Adipose tissue (tissue), 3 donors: Measurements from ENCODE around the gene NEK10. TPM values are rescaled to one million over a fixed set of nuclear protein-coding genes. Genes with fewer than 3 reads are reported as not detected.
"Not testable (repeated sequence)": the region's sequence is repeated elsewhere in the genome, so short reads cannot be mapped to it uniquely, and the experiment has no call there.

Experiments used
- H3K27ac ChIP-seq: one replicate; pipeline ENCODE4 v1.5.1; 2013; ENCODE audit warnings: low read depth, low read length
- WGBS, 3 donors: extraction: QIAGEN DNeasy Blood & Tissue Kit; methylation state at CpG; one replicate each; pipeline ENCODE4 v1.1.7; 2013; 5-methylcytosine and 5-hydroxymethylcytosine counted together
- polyA plus RNA-seq, 3 donors: library from polyadenylated mRNA; stranded (reverse); fragments of 200-250 nt; gene quantifications; one replicate each; pipeline ENCODE4 v1.2.3, GENCODE V29; 2013
- donor health status: healthy with polysubstance abuse.
- donor health status: Bipolar disorder and iron deficiency.
- donor health status: healthy.

NEK10 gene
- polyA plus RNA-seq, 3 donors = 0.07 to 0.34 (median 0.09) TPM

DNA sequence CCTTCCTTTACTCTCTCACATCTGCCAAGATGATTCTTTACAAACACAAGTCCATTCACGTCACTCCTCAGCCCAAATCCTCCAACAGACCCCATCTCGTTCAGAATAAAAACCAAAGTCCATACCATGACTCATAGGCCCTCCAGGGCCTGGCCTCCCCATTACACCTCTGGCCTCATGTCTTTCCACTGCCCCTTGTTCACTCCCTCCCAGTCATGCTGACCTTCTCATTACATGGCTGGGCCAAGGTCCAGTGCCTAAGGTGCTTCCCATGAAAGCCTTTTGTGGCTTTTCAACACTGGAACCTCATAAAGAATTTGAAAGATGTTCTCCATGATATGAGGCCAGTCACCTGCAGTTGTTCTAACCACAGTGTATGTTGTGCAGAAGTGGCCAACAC lies 44.5 kb downstream of the NEK10 start:
- 73 to 95% (median 89%) methylated on average over 2 of the region's 2 CpGs for WGBS, 3 donors
- H3K27ac ChIP-seq = no peak overlapping the region

DNA sequence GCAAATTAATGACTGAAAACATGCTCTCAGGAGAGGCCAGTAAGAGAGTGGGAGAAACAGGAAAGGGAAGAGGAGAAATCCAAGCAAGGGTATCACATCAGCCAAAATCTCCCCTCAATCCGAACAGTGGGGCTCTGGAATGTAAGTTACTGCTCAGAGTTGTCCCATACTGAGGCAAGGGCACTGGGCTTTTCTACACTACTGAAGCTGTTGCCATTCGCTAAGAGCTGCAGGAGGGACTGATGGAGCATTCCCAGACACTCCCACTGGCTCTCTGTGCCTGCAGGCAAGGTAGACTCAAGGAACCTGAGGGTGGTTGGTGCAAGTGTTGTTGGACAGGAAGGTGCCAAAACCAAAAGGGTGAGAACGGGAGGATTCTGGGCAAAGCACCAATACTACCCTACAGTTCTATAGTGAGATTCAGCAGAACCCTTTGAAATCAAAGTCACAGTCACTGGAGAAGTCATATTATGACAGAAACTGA lies 46.1 kb downstream of the NEK10 start:
- no peak overlapping the region for H3K27ac ChIP-seq
- WGBS, 3 donors = 79 to 84% (median 79%) methylated on average over 3 of the region's 3 CpGs

DNA sequence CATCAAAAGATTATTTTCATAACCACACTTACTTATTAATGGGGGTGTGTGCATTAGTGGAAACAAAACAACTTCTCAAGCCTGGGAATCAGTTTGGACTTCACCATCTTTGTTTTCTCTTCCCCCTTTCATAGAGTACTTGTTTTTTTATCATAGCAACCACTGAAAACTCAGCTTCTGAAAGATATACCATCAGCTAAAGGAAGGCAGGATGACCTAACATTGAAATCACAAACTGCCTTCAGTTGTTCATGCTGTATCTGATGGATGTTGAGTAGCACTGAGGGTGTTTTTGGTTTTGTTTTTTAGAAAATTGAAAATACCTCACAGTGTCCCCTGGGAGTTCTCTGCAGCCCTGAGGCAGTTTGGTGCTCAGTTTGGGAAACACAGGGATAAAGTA lies 46.5 kb downstream of the NEK10 start:
- H3K27ac ChIP-seq = no peak overlapping the region

DNA sequence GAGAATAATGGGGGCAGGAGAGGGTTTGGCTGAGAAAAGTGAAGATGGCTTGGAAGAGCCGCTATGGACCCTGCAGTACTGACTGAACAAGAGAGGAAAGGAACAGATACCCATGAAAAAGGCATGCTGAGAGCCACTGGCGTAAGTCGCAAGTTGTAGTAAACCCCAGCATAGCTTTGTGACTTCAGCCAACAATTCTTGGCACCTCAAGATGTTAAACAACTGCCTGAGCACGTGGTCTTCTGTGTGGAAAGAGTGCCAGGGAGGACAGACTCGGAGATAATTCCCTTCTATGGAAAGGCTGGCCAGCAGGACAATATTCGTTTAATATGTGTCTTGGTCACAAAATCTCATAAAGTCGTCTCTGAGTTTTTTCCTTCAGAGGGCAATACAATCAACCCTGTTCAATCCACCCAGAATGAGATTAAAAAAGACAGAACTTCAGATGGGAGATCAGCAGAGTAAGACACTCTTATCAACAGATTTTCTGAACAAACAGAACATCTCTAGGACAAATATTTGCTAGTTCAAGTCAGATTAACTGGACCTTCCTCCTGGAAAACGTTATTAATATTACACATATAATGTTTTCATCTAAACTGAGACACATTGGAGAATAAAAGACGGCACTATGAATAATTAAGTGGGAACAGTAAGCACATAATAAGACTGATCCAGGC lies 49.2 kb downstream of the NEK10 start:
- 59 to 69% (median 62%) methylated on average over 9 of the region's 9 CpGs for WGBS, 3 donors
- no peak overlapping the region for H3K27ac ChIP-seq

DNA sequence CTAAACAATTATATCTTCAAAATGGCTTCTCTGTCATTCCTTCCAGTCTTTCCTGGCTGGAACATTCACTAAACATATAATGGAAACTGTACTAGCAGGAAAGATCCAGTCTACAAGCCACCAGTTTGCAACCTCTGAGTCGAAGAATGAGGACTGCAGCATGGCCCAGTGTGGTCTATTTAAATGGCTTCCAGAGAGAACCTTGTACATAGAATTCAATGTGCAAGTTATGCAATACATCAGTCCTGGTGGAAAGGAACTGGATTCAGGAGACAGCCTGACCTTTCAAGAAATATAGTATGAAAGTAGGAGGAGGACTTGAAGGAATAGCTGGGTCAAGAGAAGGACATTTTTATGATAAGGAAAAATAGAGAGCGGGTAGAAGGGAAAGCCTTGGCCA lies 49.9 kb downstream of the NEK10 start:
- 84 to 98% (median 89%) methylated on average over 2 of the region's 2 CpGs for WGBS, 3 donors
- H3K27ac ChIP-seq = no peak overlapping the region

DNA sequence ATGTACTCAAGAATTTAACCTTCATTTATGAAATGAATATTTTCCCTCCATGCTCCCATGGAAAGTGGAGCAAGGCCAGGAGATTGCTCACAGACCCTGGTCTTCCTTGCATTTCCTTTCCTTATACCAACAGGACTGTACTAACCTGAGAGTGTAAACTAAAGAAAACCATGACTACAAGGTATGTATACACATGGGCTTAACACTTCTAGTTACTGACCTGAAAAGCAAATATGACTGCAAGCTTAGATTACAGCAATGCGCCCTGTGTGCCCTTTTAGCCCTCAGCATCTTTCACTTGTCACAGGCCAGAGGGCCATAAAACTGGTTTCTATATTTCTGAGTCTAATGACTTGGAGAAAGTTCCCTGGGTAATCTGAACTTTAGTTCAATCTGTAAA lies 52.1 kb downstream of the NEK10 start:
- H3K27ac ChIP-seq = no peak overlapping the region
- 77 to 96% (median 94%) methylated on average over 1 of the region's 1 CpG for WGBS, 3 donors

DNA sequence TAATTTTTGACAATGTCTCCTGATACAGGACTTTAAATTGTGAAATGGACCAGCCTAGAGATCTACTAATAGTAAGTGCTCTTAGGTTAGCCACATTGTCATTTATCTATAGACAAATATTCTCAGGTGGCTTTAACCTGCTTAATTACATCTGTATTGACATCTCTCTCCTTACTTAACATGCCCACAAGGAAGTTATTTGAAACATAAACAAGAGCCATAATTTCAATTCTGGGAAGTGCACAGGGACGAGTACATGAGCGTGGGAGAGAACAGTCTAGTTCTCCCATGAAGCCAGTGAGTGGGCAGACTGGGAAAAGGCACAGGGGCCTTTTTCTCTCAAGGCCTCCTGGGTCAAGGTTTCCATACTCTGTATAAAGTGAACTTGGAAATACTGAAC lies 54.2 kb downstream of the NEK10 start:
- H3K27ac ChIP-seq = no peak overlapping the region
- 74 to 76% (median 74%) methylated on average over 2 of the region's 2 CpGs for WGBS, 3 donors

DNA sequence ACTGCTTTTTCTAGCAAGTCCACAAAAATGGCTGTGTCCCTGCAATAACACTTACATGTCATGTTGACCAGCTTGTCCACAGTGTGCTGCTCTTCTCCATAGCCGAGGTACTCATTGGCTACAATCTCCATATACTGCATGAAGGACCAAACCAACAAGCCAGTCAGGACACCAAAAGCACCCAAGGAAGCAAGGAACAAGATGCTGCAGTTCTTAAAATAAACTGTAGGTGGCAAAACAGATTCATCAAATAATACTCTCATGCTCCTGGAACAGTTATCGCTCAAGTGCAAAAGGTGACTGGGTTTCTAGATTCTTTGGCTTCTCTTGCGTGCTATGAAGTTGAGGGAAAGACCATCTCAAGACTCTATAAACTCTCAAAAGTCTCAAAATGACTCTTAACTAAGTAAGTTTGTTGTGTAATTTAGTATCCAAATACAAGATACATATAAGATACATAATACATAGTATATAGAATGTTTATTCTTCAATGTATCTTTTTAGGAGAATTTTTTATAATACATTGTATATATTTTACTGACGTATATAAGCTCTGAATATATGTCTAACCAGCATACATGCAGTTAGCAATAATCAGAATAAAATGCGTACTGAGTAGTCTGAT lies 57.0 kb downstream of the NEK10 start:
- WGBS, 3 donors = 33 to 44% (median 34%) methylated on average over 5 of the region's 5 CpGs
- no peak overlapping the region for H3K27ac ChIP-seq

DNA sequence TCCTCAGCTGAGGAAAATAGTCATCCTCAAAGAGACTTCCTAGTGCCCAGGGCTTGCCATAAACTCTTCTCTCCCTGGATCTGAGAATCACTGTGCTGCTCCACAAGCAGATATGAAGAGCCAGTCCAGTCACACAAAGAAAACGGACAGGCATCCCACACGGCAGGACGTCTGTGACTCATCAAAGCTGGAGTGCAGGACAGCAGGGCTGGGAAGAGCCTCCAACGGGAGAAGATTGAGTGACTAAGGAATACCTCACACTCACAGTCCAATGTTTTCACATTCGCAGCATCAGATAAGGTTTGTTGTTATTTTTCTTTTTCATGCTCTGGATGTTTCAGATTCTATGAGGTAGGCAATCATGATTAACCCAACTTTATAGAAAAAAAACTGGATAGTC lies 57.8 kb downstream of the NEK10 start:
- 61 to 77% (median 63%) methylated on average over 5 of the region's 5 CpGs for WGBS, 3 donors
- H3K27ac ChIP-seq = no peak overlapping the region

DNA sequence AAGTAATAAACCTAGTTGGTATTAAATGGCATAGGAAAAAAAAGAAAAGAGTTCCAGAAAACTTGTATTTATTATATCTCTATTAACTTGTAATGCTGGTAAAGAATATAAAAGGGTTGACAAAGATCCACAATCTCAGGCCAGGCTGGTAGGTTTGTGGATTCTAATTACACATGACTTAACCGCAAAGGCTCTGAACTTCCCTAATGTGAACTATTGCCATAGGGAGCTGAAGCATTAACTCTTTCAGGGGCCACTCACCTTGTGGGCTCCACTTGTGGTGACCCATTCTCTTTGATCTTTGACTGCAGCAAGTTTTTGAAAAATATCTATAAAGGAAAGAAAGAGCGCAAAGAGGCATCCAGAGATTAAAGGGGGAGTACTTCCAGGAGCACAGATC lies 58.5 kb downstream of the NEK10 start:
- no peak overlapping the region for H3K27ac ChIP-seq
- WGBS, 3 donors = 62 to 80% (median 69%) methylated on average over 2 of the region's 2 CpGs

DNA sequence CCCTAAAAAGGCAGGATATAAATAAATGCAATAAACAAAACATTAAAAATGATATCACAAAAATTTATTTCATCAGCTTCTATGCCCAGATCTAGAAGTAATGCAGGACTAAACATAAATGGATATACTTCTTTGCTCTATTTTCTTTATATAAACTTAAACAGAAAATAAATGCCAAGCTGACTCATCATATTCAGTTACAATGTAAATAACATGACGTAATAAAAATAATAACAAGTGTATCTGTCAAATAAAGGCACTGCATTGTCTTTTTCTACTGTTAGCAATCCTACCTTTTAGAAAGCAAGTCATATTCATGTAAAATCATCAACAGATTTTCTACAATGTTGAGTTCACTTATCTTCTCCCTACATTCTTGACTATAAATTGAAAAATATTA lies 61.6 kb downstream of the NEK10 start:
- WGBS, 3 donors = 79 to 90% (median 80%) methylated on average over 1 of the region's 1 CpG
- H3K27ac ChIP-seq = no peak overlapping the region

DNA sequence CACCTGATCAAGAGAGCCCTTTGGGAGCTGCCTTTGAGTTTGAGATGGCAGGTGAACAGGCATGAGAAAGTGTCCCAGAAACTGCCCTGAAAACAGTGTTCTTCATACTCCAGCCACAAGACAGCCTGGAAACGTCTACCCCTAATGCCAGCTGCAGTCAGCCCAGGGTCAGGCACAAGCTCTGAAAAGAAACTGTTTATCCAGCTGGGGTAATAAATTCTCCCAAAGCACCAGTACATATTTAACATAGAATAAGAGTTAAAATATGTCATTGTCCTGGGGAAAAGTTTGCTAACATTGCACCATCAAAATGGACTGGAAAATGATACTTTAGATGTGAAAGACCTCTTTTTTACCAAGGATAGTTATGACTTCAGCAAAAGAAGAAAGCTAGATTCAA lies 66.3 kb downstream of the NEK10 start:
- H3K27ac ChIP-seq = no peak overlapping the region
- WGBS, 3 donors = 13 to 76% (median 68%) methylated on average over 1 of the region's 1 CpG

DNA sequence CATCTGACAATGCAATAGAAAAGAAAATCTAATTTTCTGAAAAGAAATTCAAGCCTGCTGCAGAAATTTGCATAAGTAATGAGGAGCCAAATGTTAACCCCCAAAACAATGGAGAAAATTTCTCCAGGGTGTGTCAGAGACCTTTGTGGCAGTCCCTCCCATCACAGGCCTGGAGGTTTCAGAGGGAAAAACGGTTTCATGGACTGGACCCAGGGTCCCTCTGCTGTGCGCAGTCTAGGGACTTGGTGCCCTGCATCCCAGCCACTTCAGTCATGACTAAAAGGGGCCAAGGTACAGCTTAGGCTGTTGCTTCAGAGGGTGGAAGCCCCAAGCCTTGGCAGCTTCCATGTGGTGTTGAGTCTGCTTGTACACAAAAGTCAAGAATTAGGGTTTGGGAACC lies 70.2 kb downstream of the NEK10 start:
- 88 to 98% (median 91%) methylated on average over 2 of the region's 2 CpGs for WGBS, 3 donors
- H3K27ac ChIP-seq = not testable (repeated sequence)

DNA sequence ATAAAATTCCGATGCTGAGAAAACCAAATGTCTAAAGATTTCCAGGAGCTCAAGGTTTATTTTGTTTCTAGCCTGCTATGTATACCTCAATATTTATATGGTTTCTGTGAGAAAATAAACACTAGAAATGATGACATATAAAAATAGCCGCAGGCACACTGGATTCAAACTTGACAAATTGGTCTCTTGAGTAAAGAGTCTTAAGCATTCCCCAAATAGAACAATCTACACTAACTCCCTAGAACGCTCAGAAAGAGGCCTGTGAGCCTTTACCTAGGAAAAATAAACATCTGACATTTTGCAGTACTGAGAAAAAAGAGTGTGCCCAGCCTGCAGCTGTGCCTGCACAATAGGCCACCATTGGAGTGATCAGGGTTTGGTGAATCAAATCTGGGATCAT lies 75.2 kb downstream of the NEK10 start:
- no peak overlapping the region for H3K27ac ChIP-seq
- 40 to 75% (median 71%) methylated on average over 3 of the region's 3 CpGs for WGBS, 3 donors

DNA sequence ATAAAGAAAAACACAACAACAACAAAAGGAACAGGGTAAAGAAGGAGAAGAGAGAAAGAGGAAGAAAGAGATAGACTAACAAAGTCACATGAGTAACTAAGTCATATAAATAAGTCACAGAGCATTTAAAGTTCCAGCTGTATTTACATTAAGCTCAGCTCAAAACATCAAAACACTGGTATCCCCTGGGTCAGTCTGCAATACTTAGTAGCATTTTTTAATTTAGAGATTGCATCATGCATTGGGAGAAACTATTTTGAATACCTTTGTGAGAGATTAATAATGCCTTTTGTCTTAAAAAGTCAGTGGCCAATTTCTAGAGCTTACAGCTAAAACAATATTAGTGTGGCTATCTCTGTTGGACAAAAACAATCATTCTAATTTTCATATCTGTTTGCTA lies 78.4 kb downstream of the NEK10 start:
- no peak overlapping the region for H3K27ac ChIP-seq

DNA sequence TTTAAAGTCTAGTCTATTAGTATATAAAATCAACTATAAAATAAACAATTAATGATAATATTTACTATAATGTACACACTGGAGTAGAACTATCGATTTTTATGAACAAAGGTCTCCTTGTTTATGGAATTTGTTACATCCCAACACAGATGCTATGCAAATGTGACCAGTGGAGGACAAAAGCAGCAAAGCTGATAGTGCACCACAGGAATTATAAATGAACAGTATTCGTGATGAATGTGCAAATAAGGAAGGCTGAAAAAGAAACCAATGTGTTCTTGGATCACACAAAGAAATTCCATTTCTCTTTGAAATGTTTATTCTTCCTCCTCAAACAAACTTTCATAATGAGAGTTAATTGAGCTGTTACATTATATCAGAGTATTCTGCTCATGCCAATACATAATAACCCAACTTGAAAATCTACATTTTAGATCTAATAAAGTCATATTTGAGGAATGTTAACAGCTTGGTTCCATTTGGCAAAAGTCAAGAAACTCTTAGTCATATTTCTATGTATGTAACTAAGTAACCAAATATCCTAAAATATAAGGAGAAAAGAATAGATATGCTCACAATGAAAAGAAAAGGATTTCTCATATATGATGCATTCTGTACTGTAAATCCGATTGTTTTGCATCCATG lies 79.3 kb downstream of the NEK10 start:
- WGBS, 3 donors = 47 to 71% (median 59%) methylated on average over 3 of the region's 3 CpGs
- H3K27ac ChIP-seq = no peak overlapping the region

DNA sequence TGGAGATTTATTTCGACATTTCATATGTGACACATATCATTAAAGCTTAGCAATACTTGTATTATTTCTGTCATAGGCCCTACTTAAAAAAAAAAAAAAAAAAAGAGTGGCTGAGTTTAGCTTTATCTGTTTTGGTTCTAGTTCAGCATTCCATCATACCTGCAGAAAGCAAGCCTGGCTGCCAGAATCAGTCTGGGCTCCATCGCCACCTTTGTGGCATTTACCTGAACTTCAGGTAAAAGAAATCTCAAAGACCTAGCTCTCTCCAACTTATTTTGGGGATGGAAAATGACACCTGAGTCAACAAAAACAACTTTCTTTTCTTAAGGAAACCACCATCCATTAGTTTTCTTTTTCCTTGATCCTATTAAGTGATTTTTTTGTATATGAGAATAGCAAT lies 82.1 kb downstream of the NEK10 start:
- 76 to 97% (median 95%) methylated on average over 2 of the region's 2 CpGs for WGBS, 3 donors

DNA sequence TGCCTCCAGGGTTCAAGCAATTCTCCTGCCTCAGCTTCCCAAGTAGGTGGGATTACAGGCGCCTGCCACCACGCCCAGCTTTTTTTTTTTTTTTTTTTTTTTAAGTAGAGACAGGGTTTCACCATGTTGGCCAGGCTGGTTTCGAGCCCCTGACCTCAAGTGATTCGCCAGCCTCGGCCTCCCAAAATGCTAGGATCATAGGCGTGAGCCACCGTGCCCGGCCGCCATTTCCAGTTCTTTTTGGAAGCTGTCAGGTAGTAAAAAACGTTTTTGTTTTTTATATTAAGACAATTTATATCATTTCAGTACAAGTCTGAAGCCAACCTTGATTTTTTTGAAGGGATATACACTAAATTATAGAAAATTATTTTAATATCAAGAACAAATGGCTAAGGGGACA lies 82.7 kb downstream of the NEK10 start:
- not testable (repeated sequence) for H3K27ac ChIP-seq
- 87 to 92% (median 89%) methylated on average over 8 to 10 of the region's 10 CpGs for WGBS, 3 donors

More for the DNA sequence above, 82.1 kb downstream of the NEK10 start:
- no peak overlapping the region for H3K27ac ChIP-seq

DNA sequence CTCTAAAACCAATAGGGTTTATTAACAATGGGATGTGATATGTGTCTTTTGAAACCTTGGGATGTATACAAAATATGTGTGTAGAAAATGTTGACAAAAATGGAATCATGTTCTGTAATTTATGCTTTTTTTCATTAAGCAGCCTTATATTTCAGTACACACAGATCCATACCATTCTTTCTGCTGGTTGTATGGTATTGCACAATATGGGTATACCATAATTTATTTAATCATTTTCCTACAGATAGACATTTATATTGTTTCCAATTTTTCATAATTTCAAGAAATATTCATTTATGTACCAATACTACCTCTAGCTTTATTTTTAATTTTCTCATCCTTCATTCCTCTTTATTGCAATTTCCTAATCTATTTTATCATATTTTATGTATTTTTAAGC lies 83.5 kb downstream of the NEK10 start:
- H3K27ac ChIP-seq = no peak overlapping the region

DNA sequence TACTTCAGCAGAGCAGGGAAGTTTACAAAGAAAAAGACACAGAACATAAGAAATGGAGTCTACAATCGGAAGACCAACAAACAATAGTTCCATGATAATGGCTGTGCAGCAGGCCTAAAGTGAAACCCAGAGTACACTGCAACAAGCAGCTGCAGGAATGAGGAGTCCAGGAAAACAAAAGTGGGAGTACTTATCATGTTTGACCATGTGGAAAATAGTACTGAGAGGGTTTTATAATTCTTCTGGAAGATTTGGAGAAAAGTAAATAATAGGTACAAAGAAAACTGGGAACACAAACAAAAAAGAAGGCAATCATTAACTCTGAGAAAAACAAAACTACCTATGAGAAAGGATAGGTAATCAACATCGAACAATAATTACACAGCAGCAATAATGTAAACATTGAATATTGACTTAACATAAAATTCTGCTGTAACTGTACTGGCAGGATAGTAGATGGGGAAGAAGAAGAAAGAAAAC lies 87.5 kb downstream of the NEK10 start:
- WGBS, 3 donors = 61 to 95% (median 89%) methylated on average over 2 of the region's 2 CpGs
- no peak overlapping the region for H3K27ac ChIP-seq
